Endometrial microvascular endothelial cells (primary cell): ENCODE data around the gene CTSE. TPM values are rescaled to one million over a fixed set of nuclear protein-coding genes. Genes with fewer than 3 reads are reported as not detected.
"Not testable (repeated sequence)": the region's sequence is repeated elsewhere in the genome, so short reads cannot be mapped to it uniquely, and the experiment has no call there.

Experiments
- in situ Hi-C: cut with HindIII; loops from 2 replicates; pipeline ENCODE4 v1.10.0; 2017; ENCODE audit warnings: low sequenced_read_pairs, low pct_unique_long_range_greater_than_20kb; ENCODE audit errors: inconsistent ontology term
- total RNA-seq: library from RNA; depleted of rRNA; stranded (reverse); fragments of >200 nt; gene quantifications from one replicate; pipeline ENCODE4 v1.2.3, GENCODE V29; 2015; ENCODE audit errors: inconsistent ontology term

CTSE gene
- total RNA-seq, 1 donor from 2014 or later = not detected

- in situ Hi-C loops = not testable (repeated sequence)
These were observed 28.7 kb upstream of the CTSE start for GRCh38 chr1:206052231-206052865.

- in situ Hi-C loops = no loop called here
These were observed 27.1 kb upstream of the CTSE start for GRCh38 chr1:206050655-206051235.

GRCh38 chr1:206049919-206050600, 26.4 kb upstream of the CTSE start:
- in situ Hi-C loops = no loop called here

- in situ Hi-C loops = no loop called here
These were observed 25.6 kb upstream of the CTSE start for GRCh38 chr1:206049293-206049692.

- in situ Hi-C loops = no loop called here
These were observed 24.9 kb upstream of the CTSE start for GRCh38 chr1:206048582-206048981.

GRCh38 chr1:206047271-206047670, 23.6 kb upstream of the CTSE start:
- in situ Hi-C loops = no loop called here

- in situ Hi-C loops = no loop called here
These were observed 17.9 kb upstream of the CTSE start for GRCh38 chr1:206041640-206042039.

GRCh38 chr1:206040328-206040727, 16.6 kb upstream of the CTSE start:
- in situ Hi-C loops = no loop called here

GRCh38 chr1:206039046-206039973, 15.6 kb upstream of the CTSE start:
- in situ Hi-C loops = no loop called here

- in situ Hi-C loops = no loop called here
These were observed 13.9 kb upstream of the CTSE start for GRCh38 chr1:206037581-206037980.

- in situ Hi-C loops = no loop called here
These were observed 13.2 kb upstream of the CTSE start for GRCh38 chr1:206036663-206037455.

GRCh38 chr1:206035027-206035426, 11.3 kb upstream of the CTSE start:
- in situ Hi-C loops = no loop called here

- in situ Hi-C loops = loop anchor here (5.0 kb wide), 1 partner anchor 80 kb away; no protein-coding TSS in a partner anchor
These were observed 8.9 kb upstream of the CTSE start for GRCh38 chr1:206032380-206033140.

GRCh38 chr1:206030714-206031113, 7.0 kb upstream of the CTSE start:
- in situ Hi-C loops = loop anchor here (5.0 kb wide), 1 partner anchor 82 kb away; no protein-coding TSS in a partner anchor

GRCh38 chr1:206030191-206030590, 6.5 kb upstream of the CTSE start:
- in situ Hi-C loops = loop anchor here (5.0 kb wide), 1 partner anchor 82 kb away; no protein-coding TSS in a partner anchor

- in situ Hi-C loops = no loop called here
These were observed 5.8 kb upstream of the CTSE start for GRCh38 chr1:206029484-206029883.

GRCh38 chr1:206025283-206025820, 1.7 kb upstream of the CTSE start:
- in situ Hi-C loops = no loop called here
